Glutamatergic neuron (in vitro differentiated cells): ENCODE results near the gene HPF1. TPM values are rescaled to one million over a fixed set of nuclear protein-coding genes. Genes with fewer than 3 reads are reported as not detected.
"Not testable (repeated sequence)": the region's sequence is repeated elsewhere in the genome, so short reads cannot be mapped to it uniquely, and the experiment has no call there.

Source experiments
- DNase-seq: peaks from one replicate; pipeline ENCODE4 v3.0.0; 2022
- H3K27ac Mint-ChIP-seq: one replicate; pipeline ENCODE4 v1.8.0; 2020; ENCODE audit warnings: mild to moderate bottlenecking, mixed read lengths, inconsistent platforms; ENCODE audit not compliant: unreplicated experiment
- H3K27me3 Mint-ChIP-seq: one replicate; pipeline ENCODE4 v1.8.0; 2020; ENCODE audit warnings: mild to moderate bottlenecking, moderate library complexity, mixed read lengths, inconsistent platforms; ENCODE audit not compliant: unreplicated experiment
- H3K36me3 Mint-ChIP-seq: one replicate; pipeline ENCODE4 v1.8.0; 2020; ENCODE audit warnings: mild to moderate bottlenecking, mixed read lengths, inconsistent platforms; ENCODE audit not compliant: unreplicated experiment
- H3K4me1 Mint-ChIP-seq: one replicate; pipeline ENCODE4 v1.8.0; 2020; ENCODE audit warnings: mild to moderate bottlenecking, low read depth, mixed read lengths, inconsistent platforms; ENCODE audit not compliant: unreplicated experiment
- H3K4me3 Mint-ChIP-seq: one replicate; pipeline ENCODE4 v1.8.0; 2020; ENCODE audit warnings: mild to moderate bottlenecking, mixed read lengths, inconsistent platforms; ENCODE audit not compliant: unreplicated experiment
- H3K9me3 Mint-ChIP-seq: one replicate; pipeline ENCODE4 v1.8.0; 2020; ENCODE audit warnings: mild to moderate bottlenecking, moderate library complexity, mixed read lengths, inconsistent platforms; ENCODE audit not compliant: unreplicated experiment
- CTCF ChIP-seq: fragments of 200-600 bp; sonication (generic); IDR thresholded peaks from one replicate; pipeline ENCODE4 v1.5.0; 2021; ENCODE audit not compliant: partially characterized antibody, unreplicated experiment
- long read RNA-seq: library from polyadenylated mRNA; unstranded; transcript quantifications from one replicate; pipeline ENCODE4 v2.0.0, GENCODE V29; 2020; ENCODE audit not compliant: unreplicated experiment
- total RNA-seq: library from RNA; stranded (reverse); fragmentation: NEBNext Ultra II Directional; extraction: Animal tissue kit (Norgen Biotek cat#: 25700); gene quantifications from one replicate; pipeline ENCODE4 v1.2.1, GENCODE V29; 2021; ENCODE audit not compliant: unreplicated experiment

HPF1 gene
- total RNA-seq = 25.0 TPM
- long read RNA-seq, transcript HPF1-201 (8 exons, 1,230 nt) = major isoform, 16 of 23 reads
- long read RNA-seq, partial matches to known transcripts = 5 of 23 reads
- long read RNA-seq, other reads (novel, unspliced or antisense) = 2 of 23 reads

GRCh38 chr4:169757575-169758184, at the start of gene HPF1:
Gene HPF1, minus strand, starts transcription at chr4:169757944. Its CDS starts 67 bp downstream, at chr4:169757877.
- peak; percentile 96 for DNase-seq
- Mint-ChIP-seq H3K36me3 (no peaks in the 10 kb centered on the region), H3K9me3 (no peaks in the 10 kb centered on the region), H3K27me3 (peaks cover 2% of the 10 kb centered on the region), H3K27ac (peak within 1 kb of the TSS; percentile 65), H3K4me1 (peaks cover 16% of the 10 kb centered on the region), H3K4me3 (peak within 1 kb of the TSS; percentile 88)
- TF ChIP-seq CTCF = no peak

GRCh38 chr4:169806770-169807169, 49.0 kb upstream of the HPF1 start:
- DNase-seq, H3K9me3 Mint-ChIP-seq, H3K4me3 Mint-ChIP-seq, H3K4me1 Mint-ChIP-seq, H3K36me3 Mint-ChIP-seq, H3K27ac Mint-ChIP-seq, H3K27me3 Mint-ChIP-seq: not testable (repeated sequence)

GRCh38 chr4:169803413-169803812, 45.7 kb upstream of the HPF1 start:
- no peak overlapping the region for H3K4me3 Mint-ChIP-seq
- no peak for TF ChIP-seq CTCF
- no peak for DNase-seq
- no peak overlapping the region for H3K27ac Mint-ChIP-seq
- H3K36me3 Mint-ChIP-seq = no peaks in the 10 kb centered on the region
- no peaks in the 10 kb centered on the region for H3K4me1 Mint-ChIP-seq
- H3K27me3 Mint-ChIP-seq = no peaks in the 10 kb centered on the region
- H3K9me3 Mint-ChIP-seq = peaks cover 1% of the 10 kb centered on the region

- Mint-ChIP-seq H3K9me3 (peaks cover 1% of the 10 kb centered on the region), H3K27ac (no peak overlapping the region), H3K4me3 (no peak overlapping the region), H3K36me3 (no peaks in the 10 kb centered on the region), H3K27me3 (no peaks in the 10 kb centered on the region), H3K4me1 (no peaks in the 10 kb centered on the region)
- no peak for TF ChIP-seq CTCF
- DNase-seq = no peak
Measured at GRCh38 chr4:169802873-169803272, 45.1 kb upstream of the HPF1 start.

GRCh38 chr4:169800541-169800940, 42.8 kb upstream of the HPF1 start:
- Mint-ChIP-seq H3K27me3 (no peaks in the 10 kb centered on the region), H3K27ac (no peak overlapping the region), H3K9me3 (peaks cover 1% of the 10 kb centered on the region), H3K4me3 (no peak overlapping the region), H3K4me1 (no peaks in the 10 kb centered on the region), H3K36me3 (no peaks in the 10 kb centered on the region)
- DNase-seq = no peak
- no peak for TF ChIP-seq CTCF
